Non-pigmented ciliary epithelial cell (primary cell): ENCODE data around the gene CHSY1.

ENCODE experiments used
- DNase-seq: peaks from one replicate; pipeline ENCODE4 v3.0.0-alpha.2; 2010; ENCODE audit warnings: low read depth

Gene CHSY1

GRCh38 chr15:101170568-101171350 is 81.1 kb downstream of the CHSY1 start:
- no peak for DNase-seq

GRCh38 chr15:101169495-101170071 is 82.3 kb downstream of the CHSY1 start:
- no peak for DNase-seq

GRCh38 chr15:101168898-101169494 is 82.9 kb downstream of the CHSY1 start:
- DNase-seq, result no peak

- DNase-seq, result no peak
Measured at GRCh38 chr15:101168463-101168824, 83.4 kb downstream of the CHSY1 start.

GRCh38 chr15:101167753-101168462 is 83.9 kb downstream of the CHSY1 start:
- peak; percentile 74 for DNase-seq

GRCh38 chr15:101167411-101167752 is 84.5 kb downstream of the CHSY1 start:
- DNase-seq, result no peak

- DNase-seq, result no peak
Measured at GRCh38 chr15:101165905-101166471, 85.9 kb downstream of the CHSY1 start.

GRCh38 chr15:101162701-101163483 is 89.0 kb downstream of the CHSY1 start:
- no peak for DNase-seq

GRCh38 chr15:101161656-101162055 is 90.2 kb downstream of the CHSY1 start:
- no peak for DNase-seq

GRCh38 chr15:101159936-101160815 is 91.7 kb downstream of the CHSY1 start:
- DNase-seq, result no peak

- DNase-seq, result no peak
Measured at GRCh38 chr15:101159096-101159935, 92.5 kb downstream of the CHSY1 start.

GRCh38 chr15:101158166-101159095 is 93.4 kb downstream of the CHSY1 start:
- DNase-seq, result no peak

- DNase-seq, result no peak
Measured at GRCh38 chr15:101157721-101158120, 94.1 kb downstream of the CHSY1 start.

GRCh38 chr15:101156509-101157159 is 95.2 kb downstream of the CHSY1 start:
- no peak for DNase-seq

- DNase-seq, result no peak
Measured at GRCh38 chr15:101156061-101156460, 95.8 kb downstream of the CHSY1 start.

GRCh38 chr15:101153801-101154656 is 97.8 kb downstream of the CHSY1 start:
- no peak for DNase-seq

- no peak for DNase-seq
Measured at GRCh38 chr15:101152914-101153313, 98.9 kb downstream of the CHSY1 start.
